LHCN-M2 (cell line): ENCODE data around the gene ADAMTS17. TPM values are rescaled to one million over a fixed set of nuclear protein-coding genes. Genes with fewer than 3 reads are reported as not detected.
"Not testable (repeated sequence)": the region's sequence is repeated elsewhere in the genome, so short reads cannot be mapped to it uniquely, and the experiment has no call there.

Experiments
- DNase-seq: peaks from one replicate; pipeline ENCODE4 v3.0.0-alpha.2; 2012; ENCODE audit warnings: low read depth
- total RNA-seq: library from RNA; depleted of rRNA; stranded (reverse); fragments of >200 nt; gene quantifications from 2 replicates; pipeline ENCODE4 v1.2.3, GENCODE V29; 2014

Gene ADAMTS17
- total RNA-seq, 1 experiment from 2014 or later = 0.11 TPM

GRCh38 chr15:99996660-99997059 lies 345.1 kb downstream of the ADAMTS17 start:
- no peak for DNase-seq

GRCh38 chr15:99995543-99995942 lies 346.2 kb downstream of the ADAMTS17 start:
- DNase-seq = no peak

- DNase-seq = no peak
Measured at GRCh38 chr15:99994849-99995248, 346.9 kb downstream of the ADAMTS17 start.

GRCh38 chr15:99993681-99994131 lies 348.1 kb downstream of the ADAMTS17 start:
- DNase-seq = no peak

GRCh38 chr15:99993262-99993661 lies 348.5 kb downstream of the ADAMTS17 start:
- DNase-seq = no peak

GRCh38 chr15:99992611-99993231 lies 349.1 kb downstream of the ADAMTS17 start:
- no peak for DNase-seq

GRCh38 chr15:99989095-99989494 lies 352.7 kb downstream of the ADAMTS17 start:
- no peak for DNase-seq

GRCh38 chr15:99987701-99988100 lies 354.1 kb downstream of the ADAMTS17 start:
- no peak for DNase-seq

- DNase-seq = no peak
Measured at GRCh38 chr15:99987119-99987506, 354.7 kb downstream of the ADAMTS17 start.

- no peak for DNase-seq
Measured at GRCh38 chr15:99986297-99987118, 355.3 kb downstream of the ADAMTS17 start.

GRCh38 chr15:99985878-99986277 lies 355.9 kb downstream of the ADAMTS17 start:
- no peak for DNase-seq

- DNase-seq = no peak
Measured at GRCh38 chr15:99984491-99985243, 357.1 kb downstream of the ADAMTS17 start.

- DNase-seq = no peak
Measured at GRCh38 chr15:99983886-99984286, 357.9 kb downstream of the ADAMTS17 start.

- no peak for DNase-seq
Measured at GRCh38 chr15:99983171-99983885, 358.4 kb downstream of the ADAMTS17 start.

GRCh38 chr15:99982662-99983061 lies 359.1 kb downstream of the ADAMTS17 start:
- no peak for DNase-seq

- DNase-seq = no peak
Measured at GRCh38 chr15:99981839-99982658, 359.7 kb downstream of the ADAMTS17 start.

- DNase-seq = no peak
Measured at GRCh38 chr15:99981191-99981647, 360.6 kb downstream of the ADAMTS17 start.

- DNase-seq = no peak
Measured at GRCh38 chr15:99980752-99981151, 361.0 kb downstream of the ADAMTS17 start.

GRCh38 chr15:99979886-99980285 lies 361.9 kb downstream of the ADAMTS17 start:
- not testable (repeated sequence) for DNase-seq

- no peak for DNase-seq
Measured at GRCh38 chr15:99979371-99979770, 362.4 kb downstream of the ADAMTS17 start.

GRCh38 chr15:99978426-99978825 lies 363.3 kb downstream of the ADAMTS17 start:
- no peak for DNase-seq
